Common myeloid progenitor, CD34-positive (primary cell): ENCODE results near the gene CABCOCO1.
A peak's percentile ranks its signal among the peaks of the same experiment; 100 is the strongest.

Source experiments
- CTCF ChIA-PET: fragments of 350-600 bp; sonication (Branson Sonifier 250); formaldehyde crosslinking; loops from one replicate; lab custom pipeline; 2021; ENCODE audit warnings: antibody characterized with exemption; lab: Charles Lee
- POLR2A ChIA-PET: fragments of 350-600 bp; sonication (Branson Sonifier 250); formaldehyde crosslinking; loops from one replicate; lab custom pipeline; 2021; ENCODE audit warnings: antibody characterized with exemption; lab: Charles Lee
- DNase-seq, 3 donors: peaks; one replicate each; pipeline versions ENCODE4 v3.0.0 to v3.0.0-alpha.2; 2013
- H3K27ac ChIP-seq, 2 experiments: 1 replicate in 1 of 2; 2 replicates in 1 of 2; pipeline ENCODE4 v1.7.0; 2013; ENCODE audit warnings: inconsistent platforms in 2 of 2, low read length in 2 of 2, mild to moderate bottlenecking in 2 of 2, low read depth in 1 of 2, moderate library complexity in 1 of 2; ENCODE audit not compliant: severe bottlenecking in 2 of 2, insufficient read depth in 1 of 2, poor library complexity in 1 of 2
- H3K27me3 ChIP-seq, 5 experiments: replicated peaks in 2 of 5; 1 replicate in 3 of 5; 2 replicates in 2 of 5; pipeline versions ENCODE4 v1.6.1 to v1.7.0; 2013; ENCODE audit warnings: low read length in 4 of 5, mild to moderate bottlenecking in 2 of 5, moderate library complexity in 2 of 5, inconsistent platforms in 1 of 5; ENCODE audit not compliant: insufficient read depth in 5 of 5, control insufficient read depth in 4 of 5
- H3K36me3 ChIP-seq, 4 experiments: 1 replicate in 2 of 4; 2 replicates in 2 of 4; pipeline versions ENCODE4 v1.6.1 to v1.7.0; 2013; ENCODE audit warnings: low read length in 3 of 4, control low read depth in 1 of 4, mild to moderate bottlenecking in 1 of 4; ENCODE audit not compliant: control insufficient read depth in 4 of 4, insufficient read depth in 4 of 4
- H3K4me1 ChIP-seq, 4 experiments: 1 replicate in 3 of 4; 2 replicates in 1 of 4; pipeline versions ENCODE4 v1.6.1 to v1.7.1; 2013; ENCODE audit warnings: low read length in 3 of 4, mild to moderate bottlenecking in 3 of 4, control low read depth in 1 of 4, inconsistent platforms in 1 of 4, moderate library complexity in 1 of 4; ENCODE audit not compliant: control insufficient read depth in 4 of 4, insufficient read depth in 4 of 4; ENCODE audit errors: control extremely low read depth in 1 of 4
- H3K4me3 ChIP-seq, 7 experiments: 1 replicate in 4 of 7; 2 replicates in 3 of 7; pipeline versions ENCODE4 v1.5.1 to v1.7.0; 2013; ENCODE audit warnings: mild to moderate bottlenecking in 7 of 7, low read length in 6 of 7, moderate library complexity in 6 of 7, inconsistent platforms in 2 of 7, low read depth in 2 of 7, control low read depth in 1 of 7; ENCODE audit not compliant: insufficient read depth in 4 of 7, control insufficient read depth in 1 of 7; ENCODE audit errors: extremely low read depth in 1 of 7
- H3K9me3 ChIP-seq, 5 experiments: 1 replicate in 4 of 5; 2 replicates in 1 of 5; pipeline versions ENCODE4 v1.6.1 to v1.7.1; 2013; ENCODE audit warnings: low read length in 4 of 5, mild to moderate bottlenecking in 2 of 5, inconsistent platforms in 1 of 5, low read depth in 1 of 5, moderate library complexity in 1 of 5; ENCODE audit not compliant: control insufficient read depth in 4 of 5, insufficient read depth in 2 of 5; ENCODE audit errors: control extremely low read depth in 1 of 5
- WGBS: methylation state at CpG from one replicate; pipeline ENCODE4 v1.1.5; 2013; ENCODE audit not compliant: insufficient coverage; 5-methylcytosine and 5-hydroxymethylcytosine counted together

CABCOCO1 gene

DNA sequence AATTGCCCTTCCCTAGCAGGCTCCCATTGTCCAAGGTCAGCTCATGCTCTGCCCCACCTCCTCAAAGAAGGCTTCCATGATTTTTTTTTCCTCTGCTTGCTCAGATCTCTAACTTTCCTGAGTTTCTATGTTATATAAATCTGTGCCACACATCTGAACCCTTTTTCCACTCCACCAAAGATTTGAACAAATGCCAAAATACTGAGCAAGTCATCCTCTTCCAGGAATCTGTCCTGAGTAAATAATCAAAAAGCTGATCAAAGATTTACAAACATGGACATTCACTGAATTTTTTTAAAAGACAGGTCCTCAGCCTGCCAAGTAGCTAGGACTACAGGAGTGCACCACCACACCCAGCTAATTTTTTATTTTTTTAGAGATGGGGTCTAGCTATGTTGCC, 136.0 kb downstream of the CABCOCO1 start:
- POLR2A ChIA-PET = no interaction called here
- no peaks in the 10 kb centered on the region for H3K36me3 ChIP-seq
- no peak overlapping the region for H3K27ac ChIP-seq
- no peak overlapping the region for H3K4me3 ChIP-seq
- CTCF ChIA-PET = interaction anchor here (0.9 to 1.5 kb wide), 7 partner anchors 11 to 25 kb away, joined by 3 to 4 read pairs (median 4); no protein-coding TSS in a partner anchor
- H3K27me3 ChIP-seq = no peaks in the 10 kb centered on the region
- no peaks in the 10 kb centered on the region for H3K9me3 ChIP-seq
- H3K4me1 ChIP-seq = peaks cover 0 to 11% (median 6%) of the 10 kb centered on the region in 4 experiments
- no peak for DNase-seq

DNA sequence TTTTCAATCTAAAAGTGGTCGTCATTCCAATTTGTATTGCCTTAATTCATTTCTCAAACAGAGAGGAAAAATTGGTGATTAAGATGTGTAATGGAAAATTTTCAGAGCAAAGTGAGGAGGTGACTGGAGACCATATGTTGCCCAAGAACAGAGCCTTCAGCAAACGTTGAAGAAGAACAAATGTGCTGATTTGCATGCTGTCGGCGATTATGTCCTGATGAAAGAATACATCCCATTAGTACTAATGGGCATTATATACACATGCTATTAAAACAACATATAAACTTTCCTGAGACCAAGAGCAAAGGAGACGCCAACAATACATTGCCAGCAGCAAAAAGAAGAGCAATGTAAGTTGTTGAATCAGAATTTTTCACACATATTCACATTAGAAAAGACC, 138.8 kb downstream of the CABCOCO1 start:
- H3K9me3 ChIP-seq = no peaks in the 10 kb centered on the region
- CTCF ChIA-PET = no interaction called here
- POLR2A ChIA-PET = no interaction called here
- H3K4me3 ChIP-seq = no peak overlapping the region
- whole genome bisulfite sequencing = 100% methylated on average over 2 of the region's 5 CpGs
- no peak overlapping the region for H3K27ac ChIP-seq
- peaks cover 0 to 21% (median 13%) of the 10 kb centered on the region in 4 experiments for H3K4me1 ChIP-seq
- H3K27me3 ChIP-seq = no peaks in the 10 kb centered on the region
- H3K36me3 ChIP-seq = no peaks in the 10 kb centered on the region
- no peak for DNase-seq

DNA sequence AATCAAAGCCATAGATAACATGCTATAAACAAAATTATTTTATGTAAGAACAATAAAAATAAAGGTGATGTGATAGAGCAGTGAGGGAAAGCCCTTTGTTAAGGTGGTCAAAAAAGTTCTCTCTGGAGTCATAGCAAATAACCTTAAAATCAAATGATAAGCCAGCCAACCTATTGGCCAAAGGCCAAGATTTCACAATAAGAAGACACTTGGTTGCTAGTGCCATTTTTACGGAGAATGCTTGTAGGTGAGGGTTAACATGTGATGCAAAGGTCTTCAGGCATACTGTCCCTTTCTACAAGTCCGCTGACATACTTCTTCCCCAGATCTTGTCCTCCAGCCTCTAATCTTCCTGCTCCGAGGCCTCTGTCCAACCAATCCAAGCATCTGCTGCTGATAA, 140.5 kb downstream of the CABCOCO1 start:
- Histone ChIP-seq H3K27ac (no peak overlapping the region), H3K4me3 (no peak overlapping the region), H3K4me1 (peaks cover 0 to 21% (median 14%) of the 10 kb centered on the region in 4 experiments), H3K36me3 (no peaks in the 10 kb centered on the region), H3K9me3 (no peaks in the 10 kb centered on the region), H3K27me3 (no peaks in the 10 kb centered on the region)
- CTCF ChIA-PET = interaction anchor here (1.1 to 2.9 kb wide), 6 partner anchors 12 to 52 kb away, joined by 3 to 18 read pairs (median 6); no protein-coding TSS in a partner anchor
- 100% methylated on average over 3 of the region's 3 CpGs for WGBS
- POLR2A ChIA-PET = no interaction called here
- no peak for DNase-seq

DNA sequence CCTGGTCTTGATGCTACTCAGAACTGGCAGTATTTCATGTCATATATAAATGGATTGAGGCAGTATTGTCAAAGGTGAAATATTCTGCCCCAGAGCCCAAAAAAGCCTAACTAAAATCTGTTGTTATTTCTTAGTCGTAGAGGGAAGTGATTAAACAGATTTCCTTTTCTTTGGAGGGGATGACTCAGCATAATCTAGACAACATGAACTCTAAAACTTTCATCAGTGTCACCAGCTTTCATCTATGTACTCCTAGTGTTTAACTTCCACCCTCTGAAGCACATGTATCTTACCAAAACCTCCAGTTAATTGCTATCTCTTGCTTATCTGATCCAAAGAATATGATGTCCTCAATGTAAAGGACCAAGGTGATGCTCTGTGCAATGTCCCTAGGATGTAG, 141.7 kb downstream of the CABCOCO1 start:
- no CpG with 5 or more reads among the region's 1 CpG for WGBS
- DNase-seq = peak; percentile 62 to 93 (median 92)
- Histone ChIP-seq H3K4me1 (peaks cover 3 to 26% (median 15%) of the 10 kb centered on the region in 4 experiments), H3K36me3 (no peaks in the 10 kb centered on the region), H3K9me3 (no peaks in the 10 kb centered on the region), H3K4me3 (no peak overlapping the region), H3K27me3 (no peaks in the 10 kb centered on the region), H3K27ac (no peak overlapping the region)
- ChIA-PET POLR2A (interaction anchor here (0.9 kb wide), 1 partner anchor 39 kb away, joined by 4 read pairs; no protein-coding TSS in a partner anchor), CTCF (interaction anchor here (1.1 to 2.9 kb wide), 6 partner anchors 9 to 95 kb away, joined by 3 to 18 read pairs (median 6); no protein-coding TSS in a partner anchor)

- H3K9me3 ChIP-seq = no peaks in the 10 kb centered on the region
- POLR2A ChIA-PET = interaction anchor here (0.9 kb wide), 1 partner anchor 39 kb away, joined by 4 read pairs; no protein-coding TSS in a partner anchor
- H3K27ac ChIP-seq = no peak overlapping the region
- H3K4me1 ChIP-seq = peaks cover 3 to 26% (median 15%) of the 10 kb centered on the region in 4 experiments
- no peak overlapping the region for H3K4me3 ChIP-seq
- H3K27me3 ChIP-seq = no peaks in the 10 kb centered on the region
- 95% methylated on average over 3 of the region's 3 CpGs for WGBS
- no peaks in the 10 kb centered on the region for H3K36me3 ChIP-seq
- CTCF ChIA-PET = interaction anchor here (1.5 to 2.9 kb wide), 3 partner anchors 8 to 54 kb away, joined by 4 to 18 read pairs (median 9); no protein-coding TSS in a partner anchor
- DNase-seq = no peak
These were observed 142.4 kb downstream of the CABCOCO1 start for GRCh38 chr10:61805091-61805490.

GRCh38 chr10:61810263-61810662, 147.5 kb downstream of the CABCOCO1 start:
- WGBS = 100% methylated on average over 2 of the region's 2 CpGs
- H3K27ac ChIP-seq = no peak overlapping the region
- DNase-seq = no peak
- no peaks in the 10 kb centered on the region for H3K36me3 ChIP-seq
- ChIA-PET CTCF (interaction anchor here (1.3 to 4.2 kb wide), 4 partner anchors 8 to 59 kb away, joined by 3 to 23 read pairs (median 4); no protein-coding TSS in a partner anchor), POLR2A (no interaction called here)
- peaks cover 3 to 19% (median 6%) of the 10 kb centered on the region in 4 experiments for H3K4me1 ChIP-seq
- no peak overlapping the region for H3K4me3 ChIP-seq
- no peaks in the 10 kb centered on the region for H3K9me3 ChIP-seq
- H3K27me3 ChIP-seq = no peaks in the 10 kb centered on the region

DNA sequence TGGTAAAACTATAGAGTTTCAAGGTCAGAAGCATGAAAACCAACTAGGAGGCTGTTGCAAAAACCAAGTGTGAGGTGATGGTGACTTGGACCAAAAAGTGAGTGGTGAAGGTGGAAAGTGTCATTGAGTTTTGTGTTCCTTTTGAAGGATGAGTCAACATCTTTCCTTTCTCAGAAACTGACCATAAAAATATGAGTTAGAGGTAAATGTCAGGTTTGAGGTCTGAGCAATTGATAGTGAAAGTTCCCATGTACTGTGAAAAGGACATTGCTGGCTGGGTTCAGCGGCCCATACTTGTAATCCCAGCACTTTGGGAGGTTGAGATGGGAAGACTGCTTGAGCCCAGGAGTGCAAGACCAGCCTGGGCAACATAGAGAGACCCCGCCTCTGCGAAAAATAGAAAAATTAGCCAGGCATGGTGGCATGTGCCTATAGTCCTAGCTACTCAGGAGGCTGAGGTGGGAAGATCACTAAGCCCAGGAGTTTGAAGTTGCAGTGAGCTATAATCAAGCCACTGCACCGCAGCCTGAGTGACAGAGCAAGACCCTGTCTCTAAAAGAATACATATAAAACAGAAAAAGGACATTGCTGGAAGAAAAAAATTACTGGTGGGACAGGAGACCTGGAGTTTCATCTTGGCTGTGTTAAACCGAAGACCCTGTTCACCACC, 149.5 kb downstream of the CABCOCO1 start:
- ChIA-PET POLR2A (no interaction called here), CTCF (no interaction called here)
- no peaks in the 10 kb centered on the region for H3K27me3 ChIP-seq
- H3K9me3 ChIP-seq = no peaks in the 10 kb centered on the region
- H3K4me1 ChIP-seq = peaks cover 3 to 15% (median 9%) of the 10 kb centered on the region in 4 experiments
- no peaks in the 10 kb centered on the region for H3K36me3 ChIP-seq
- H3K4me3 ChIP-seq = no peak overlapping the region
- DNase-seq = peak in 2 of 3 donors; percentile 36 to 45
- no peak overlapping the region for H3K27ac ChIP-seq
- 98% methylated on average over 4 of the region's 5 CpGs for WGBS
